ENCODE measurements around the gene GPC6.

DNA sequence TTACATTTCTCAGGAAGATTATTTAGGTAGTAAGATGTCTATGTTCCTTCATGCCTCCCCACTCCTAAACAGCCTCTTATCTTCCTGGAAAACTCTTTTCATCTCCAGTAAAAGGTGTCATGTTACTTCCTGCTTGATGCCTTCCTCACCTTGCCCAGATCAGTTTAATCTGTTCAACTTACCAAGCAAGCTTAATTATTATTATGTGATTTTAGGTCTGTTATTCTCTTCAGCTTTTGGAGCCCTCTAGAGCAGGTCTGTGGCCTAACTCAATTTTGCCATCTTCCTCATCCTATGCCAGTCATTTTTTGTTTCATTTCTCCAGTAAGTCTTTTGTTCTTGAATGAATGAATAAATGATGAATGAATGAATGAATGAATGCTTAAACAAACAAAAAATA lies 724.5 kb downstream of the GPC6 start:
- TF ChIP-seq POLR2A (IDR thresholded peaks at IDR 0.05), result no peak
- TF ChIP-seq, protein P1, sequence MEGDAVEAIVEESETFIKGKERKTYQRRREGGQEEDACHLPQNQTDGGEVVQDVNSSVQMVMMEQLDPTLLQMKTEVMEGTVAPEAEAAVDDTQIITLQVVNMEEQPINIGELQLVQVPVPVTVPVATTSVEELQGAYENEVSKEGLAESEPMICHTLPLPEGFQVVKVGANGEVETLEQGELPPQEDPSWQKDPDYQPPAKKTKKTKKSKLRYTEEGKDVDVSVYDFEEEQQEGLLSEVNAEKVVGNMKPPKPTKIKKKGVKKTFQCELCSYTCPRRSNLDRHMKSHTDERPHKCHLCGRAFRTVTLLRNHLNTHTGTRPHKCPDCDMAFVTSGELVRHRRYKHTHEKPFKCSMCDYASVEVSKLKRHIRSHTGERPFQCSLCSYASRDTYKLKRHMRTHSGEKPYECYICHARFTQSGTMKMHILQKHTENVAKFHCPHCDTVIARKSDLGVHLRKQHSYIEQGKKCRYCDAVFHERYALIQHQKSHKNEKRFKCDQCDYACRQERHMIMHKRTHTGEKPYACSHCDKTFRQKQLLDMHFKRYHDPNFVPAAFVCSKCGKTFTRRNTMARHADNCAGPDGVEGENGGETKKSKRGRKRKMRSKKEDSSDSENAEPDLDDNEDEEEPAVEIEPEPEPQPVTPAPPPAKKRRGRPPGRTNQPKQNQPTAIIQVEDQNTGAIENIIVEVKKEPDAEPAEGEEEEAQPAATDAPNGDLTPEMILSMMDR (IDR thresholded peaks at IDR 0.05), result no peak

Measured in uterus (tissue), 2 donors.